Measurements from ENCODE around the gene ZBTB3. TPM values are rescaled to one million over a fixed set of nuclear protein-coding genes. Genes with fewer than 3 reads are reported as not detected.

The ZBTB3 gene
- total and polyA plus RNA-seq, 2 of the 13 experiments (the other 11 are each of a cell fraction or from before 2014, with no cell fraction given): 3.4 to 5.2 TPM

GRCh38 chr11:62728171-62728988 is 25.6 kb downstream of the ZBTB3 start, which contains the start of gene TTC9C (continued):
- TF ChIP-seq THAP9 (CRISPR knock-in tag; IDR thresholded peaks at IDR 0.05; ENCODE audit: borderline replicate concordance) (peak; percentile 59; the same call in 1 of the 2 replicates), EP300 (IDR thresholded peaks at IDR 0.05; ENCODE audit: low read depth in 2 of 2, low read length in 2 of 2) (no peak), EP300 (CRISPR knock-in tag; IDR thresholded peaks at IDR 0.05; ENCODE audit: borderline replicate concordance) (no peak), GATAD2A (CRISPR knock-in tag; IDR thresholded peaks at IDR 0.05) (no peak), MIER3 (CRISPR knock-in tag; IDR thresholded peaks at IDR 0.05; ENCODE audit: borderline replicate concordance) (no peak), PBX3 (CRISPR knock-in tag; IDR thresholded peaks at IDR 0.05; ENCODE audit: borderline replicate concordance) (no peak), ZFP91 (CRISPR knock-in tag; IDR thresholded peaks at IDR 0.05; ENCODE audit: borderline replicate concordance) (no peak; the same call in 1 of the 2 replicates), CBX5 (CRISPR knock-in tag; IDR thresholded peaks at IDR 0.05; ENCODE audit: borderline replicate concordance) (peak; percentile 33; the same call in 1 of the 2 replicates), EED (CRISPR knock-in tag; IDR thresholded peaks at IDR 0.05) (no peak), ZNF552 (CRISPR knock-in tag; IDR thresholded peaks at IDR 0.05; ENCODE audit: borderline replicate concordance) (no peak), SCMH1 (CRISPR knock-in tag; IDR thresholded peaks at IDR 0.05; ENCODE audit: borderline replicate concordance) (no peak), NAIF1 (CRISPR knock-in tag; IDR thresholded peaks at IDR 0.05; ENCODE audit: borderline replicate concordance) (no peak), ZNF652 (CRISPR knock-in tag; IDR thresholded peaks at IDR 0.05; ENCODE audit: borderline replicate concordance, low read depth) (peak; percentile 75; the same call in 1 of the 2 replicates), RBM22 (optimal IDR thresholded peaks at IDR 0.05; ENCODE audit: low read length) (no peak), ELF3 (CRISPR knock-in tag; IDR thresholded peaks at IDR 0.05) (no peak), ZNF776 (CRISPR knock-in tag; IDR thresholded peaks at IDR 0.05) (no peak), ARID2 (CRISPR knock-in tag; IDR thresholded peaks at IDR 0.05; ENCODE audit: borderline replicate concordance) (no peak), RFX5 (IDR thresholded peaks at IDR 0.05; ENCODE audit: low read depth, low read length) (no peak), ZFYVE20 (CRISPR knock-in tag; IDR thresholded peaks at IDR 0.05; ENCODE audit: borderline replicate concordance, low read depth) (0 out of 2 replicates have a peak, but pooled peaks have one; percentile 31), ZSCAN9 (CRISPR knock-in tag; IDR thresholded peaks at IDR 0.05; ENCODE audit: borderline replicate concordance) (no peak; the same call in 1 of the 2 replicates)
- TF ChIP-seq, protein P1, sequence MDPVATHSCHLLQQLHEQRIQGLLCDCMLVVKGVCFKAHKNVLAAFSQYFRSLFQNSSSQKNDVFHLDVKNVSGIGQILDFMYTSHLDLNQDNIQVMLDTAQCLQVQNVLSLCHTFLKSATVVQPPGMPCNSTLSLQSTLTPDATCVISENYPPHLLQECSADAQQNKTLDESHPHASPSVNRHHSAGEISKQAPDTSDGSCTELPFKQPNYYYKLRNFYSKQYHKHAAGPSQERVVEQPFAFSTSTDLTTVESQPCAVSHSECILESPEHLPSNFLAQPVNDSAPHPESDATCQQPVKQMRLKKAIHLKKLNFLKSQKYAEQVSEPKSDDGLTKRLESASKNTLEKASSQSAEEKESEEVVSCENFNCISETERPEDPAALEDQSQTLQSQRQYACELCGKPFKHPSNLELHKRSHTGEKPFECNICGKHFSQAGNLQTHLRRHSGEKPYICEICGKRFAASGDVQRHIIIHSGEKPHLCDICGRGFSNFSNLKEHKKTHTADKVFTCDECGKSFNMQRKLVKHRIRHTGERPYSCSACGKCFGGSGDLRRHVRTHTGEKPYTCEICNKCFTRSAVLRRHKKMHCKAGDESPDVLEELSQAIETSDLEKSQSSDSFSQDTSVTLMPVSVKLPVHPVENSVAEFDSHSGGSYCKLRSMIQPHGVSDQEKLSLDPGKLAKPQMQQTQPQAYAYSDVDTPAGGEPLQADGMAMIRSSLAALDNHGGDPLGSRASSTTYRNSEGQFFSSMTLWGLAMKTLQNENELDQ (CRISPR knock-in tag; IDR thresholded peaks at IDR 0.05; ENCODE audit: borderline replicate concordance): no peak
